Stomach (tissue), 9 donors: Measurements from ENCODE around the gene FNDC11. TPM values are rescaled to one million over a fixed set of nuclear protein-coding genes. Genes with fewer than 3 reads are reported as not detected.
A peak's percentile ranks its signal among the peaks of the same experiment; 100 is the strongest.
"Not testable (repeated sequence)": the region's sequence is repeated elsewhere in the genome, so short reads cannot be mapped to it uniquely, and the experiment has no call there.

Experiments
- DNase-seq, 2 donors: peaks; one replicate each; pipeline versions ENCODE4 v3.0.0 to v3.0.0-alpha.2; 2013 to 2019
- H3K27ac ChIP-seq, 5 donors: fragments of 200-600 bp in 4 of 5; sonication (generic) in 4 of 5; one replicate each; pipeline ENCODE4 v1.5.1; 2013 to 2019; ENCODE audit warnings: mild to moderate bottlenecking in 1 of 5, moderate library complexity in 1 of 5
- H3K27me3 ChIP-seq, 3 donors: fragments of 200-600 bp; sonication (generic); one replicate each; pipeline ENCODE4 v1.5.1; 2017 to 2019; ENCODE audit warnings: mixed run types in 1 of 3
- H3K36me3 ChIP-seq, 4 donors: fragments of 200-600 bp; sonication (generic); 1 replicate in 3 of 4; 2 replicates in 1 of 4; pipeline ENCODE4 v1.5.1; 2016 to 2019
- H3K4me1 ChIP-seq, 4 donors: fragments of 200-600 bp; sonication (generic); one replicate each; pipeline ENCODE4 v1.5.1; 2016 to 2019
- H3K4me3 ChIP-seq, 4 donors: fragments of 200-600 bp; sonication (generic) in 3 of 4; one replicate each; pipeline ENCODE4 v1.5.1; 2016 to 2019; ENCODE audit warnings: mild to moderate bottlenecking in 1 of 4
- H3K9me3 ChIP-seq, 4 donors: fragments of 200-600 bp; sonication (generic); one replicate each; pipeline ENCODE4 v1.5.1; 2016 to 2019
- EP300 ChIP-seq: sonication (generic); formaldehyde crosslinking; IDR thresholded peaks from one replicate; pipeline ENCODE4 v1.6.1; 2017; ENCODE audit warnings: antibody characterized with exemption
- POLR2A ChIP-seq, 4 donors: fragments of 450-650 bp; IDR thresholded peaks; one replicate each; pipeline ENCODE4 v1.6.1; 2016; ENCODE audit warnings: antibody characterized with exemption in 4 of 4, control low read depth in 2 of 4, mild to moderate bottlenecking in 1 of 4, moderate library complexity in 1 of 4
- POLR2AphosphoS5 ChIP-seq, 3 donors: sonication (generic); formaldehyde crosslinking; IDR thresholded peaks; one replicate each; pipeline ENCODE4 v1.6.1; 2016; ENCODE audit warnings: antibody characterized with exemption in 3 of 3
- WGBS, 5 donors: extraction: QIAGEN DNeasy Blood & Tissue Kit in 3 of 5; methylation state at CpG; one replicate each; pipeline versions ENCODE4 v1.1.5 to v1.1.7; 2013 to 2018; 5-methylcytosine and 5-hydroxymethylcytosine counted together
- intact Hi-C: fragments of 100-400 bp; cut with DNase I; formaldehyde crosslinking; loops from one replicate; pipeline ENCODE4 v1.15.1; 2023; ENCODE audit warnings: low total_unique reads
- polyA plus RNA-seq, 3 donors: library from polyadenylated mRNA; stranded (reverse); fragments of 200-250 nt; gene quantifications; one replicate each; pipeline ENCODE4 v1.2.3, GENCODE V29; 2013
- total RNA-seq, 5 donors: library from RNA; depleted of rRNA; stranded (reverse); fragments of >200 nt; gene quantifications; one replicate each; pipeline versions ENCODE4 v1.1.0 to v1.2.3, GENCODE V29; 2014 to 2016
- TF ChIP-seq, protein P1 (sequence below), 7 experiments: fragments of 450-650 bp in 4 of 7; fragments of 200-600 bp in 3 of 7; sonication (generic) in 3 of 7; IDR thresholded peaks; one replicate each; pipeline ENCODE4 v1.5.1; 2016 to 2019; ENCODE audit warnings: antibody characterized with exemption in 7 of 7, control low read depth in 2 of 7, mild to moderate bottlenecking in 1 of 7
- donor health status: healthy with polysubstance abuse.
- donor health status: Bipolar disorder and iron deficiency.
- donor health status: healthy.

FNDC11 gene
- total and polyA plus RNA-seq, 8 donors: 0.25 to 3.1 (median 0.55) TPM; not detected in 3

DNA sequence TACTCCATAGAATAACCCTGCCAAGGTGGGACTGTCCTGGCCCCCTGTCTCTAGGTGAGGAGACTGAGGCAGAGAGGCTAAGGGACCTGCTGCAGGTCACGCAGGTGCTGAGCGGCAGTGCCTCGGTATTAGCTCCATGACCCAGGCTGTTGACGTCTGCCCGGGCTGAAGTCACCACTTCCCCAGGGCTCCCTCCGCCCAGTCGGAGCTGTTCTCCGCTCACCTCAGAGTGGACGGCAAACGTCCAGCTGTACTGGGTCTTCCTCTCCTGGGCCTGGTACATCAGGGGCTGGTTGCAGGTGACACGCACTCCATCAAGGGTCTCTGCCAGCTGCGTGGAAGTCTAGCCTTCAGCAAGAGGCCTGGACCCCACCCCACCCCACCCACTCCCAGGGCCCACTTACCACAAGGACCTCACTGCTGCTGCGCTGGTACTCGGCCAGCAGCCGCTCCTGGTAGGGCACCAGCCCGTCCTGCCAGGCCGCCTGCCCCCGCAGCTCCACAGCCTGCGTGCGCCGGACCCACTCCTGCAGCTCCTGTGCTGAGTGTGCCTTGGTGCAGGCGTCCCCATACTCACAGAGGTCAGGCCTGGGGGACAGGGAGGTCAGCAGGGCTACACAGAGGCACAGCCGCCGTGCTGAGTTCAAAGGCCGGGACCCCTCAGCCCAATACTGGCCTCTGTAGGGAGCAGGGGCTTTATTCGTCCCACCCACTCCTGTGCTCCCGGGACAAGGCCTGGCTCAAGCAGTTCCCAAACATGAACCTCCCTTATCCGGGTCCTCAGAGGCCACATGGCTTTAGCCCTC, 16.5 kb downstream of the FNDC11 start:
- Histone ChIP-seq H3K4me3 (no peak overlapping the region), H3K27ac (no peak overlapping the region), H3K9me3 (no peaks in the 10 kb centered on the region), H3K36me3 (peaks cover 5 to 55% (median 47%) of the 10 kb centered on the region in 4 donors), H3K27me3 (no peaks in the 10 kb centered on the region), H3K4me1 (peaks cover 12 to 45% (median 41%) of the 10 kb centered on the region in 4 donors)
- 80 to 95% (median 92%) methylated on average over 11 to 28 of the region's 28 CpGs for WGBS, 5 donors
- no peak for DNase-seq
- TF ChIP-seq, protein P1, sequence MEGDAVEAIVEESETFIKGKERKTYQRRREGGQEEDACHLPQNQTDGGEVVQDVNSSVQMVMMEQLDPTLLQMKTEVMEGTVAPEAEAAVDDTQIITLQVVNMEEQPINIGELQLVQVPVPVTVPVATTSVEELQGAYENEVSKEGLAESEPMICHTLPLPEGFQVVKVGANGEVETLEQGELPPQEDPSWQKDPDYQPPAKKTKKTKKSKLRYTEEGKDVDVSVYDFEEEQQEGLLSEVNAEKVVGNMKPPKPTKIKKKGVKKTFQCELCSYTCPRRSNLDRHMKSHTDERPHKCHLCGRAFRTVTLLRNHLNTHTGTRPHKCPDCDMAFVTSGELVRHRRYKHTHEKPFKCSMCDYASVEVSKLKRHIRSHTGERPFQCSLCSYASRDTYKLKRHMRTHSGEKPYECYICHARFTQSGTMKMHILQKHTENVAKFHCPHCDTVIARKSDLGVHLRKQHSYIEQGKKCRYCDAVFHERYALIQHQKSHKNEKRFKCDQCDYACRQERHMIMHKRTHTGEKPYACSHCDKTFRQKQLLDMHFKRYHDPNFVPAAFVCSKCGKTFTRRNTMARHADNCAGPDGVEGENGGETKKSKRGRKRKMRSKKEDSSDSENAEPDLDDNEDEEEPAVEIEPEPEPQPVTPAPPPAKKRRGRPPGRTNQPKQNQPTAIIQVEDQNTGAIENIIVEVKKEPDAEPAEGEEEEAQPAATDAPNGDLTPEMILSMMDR (IDR thresholded peaks at IDR 0.05): no peak
- TF ChIP-seq EP300 (no peak), POLR2A (IDR thresholded peaks at IDR 0.05) (no peak), POLR2AphosphoS5 (IDR thresholded peaks at IDR 0.05) (no peak)
- intact Hi-C loops: no loop called here

DNA sequence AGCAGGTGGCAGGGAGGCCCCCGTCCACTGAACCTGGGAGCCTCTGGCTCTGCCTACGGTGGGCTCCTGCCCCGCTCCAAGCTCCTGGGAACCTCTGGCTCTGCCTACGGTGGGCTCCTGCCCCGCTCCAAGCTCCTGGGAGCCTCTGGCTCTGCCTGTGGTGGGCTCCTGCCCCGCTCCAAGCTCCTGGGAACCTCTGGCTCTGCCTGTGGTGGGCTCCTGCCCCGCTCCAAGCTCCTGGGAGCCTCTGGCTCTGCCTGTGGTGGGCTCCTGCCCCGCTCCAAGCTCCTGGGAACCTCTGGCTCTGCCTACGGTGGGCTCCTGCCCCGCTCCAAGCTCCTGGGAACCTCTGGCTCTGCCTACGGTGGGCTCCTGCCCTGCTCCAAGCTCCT, 17.1 kb downstream of the FNDC11 start:
- H3K27me3 ChIP-seq, DNase-seq, H3K9me3 ChIP-seq, intact Hi-C loops, H3K4me3 ChIP-seq, H3K27ac ChIP-seq: not testable (repeated sequence)
- peaks cover 0 to 49% (median 41%) of the 10 kb centered on the region in 4 donors for H3K36me3 ChIP-seq
- H3K4me1 ChIP-seq: peaks cover 12 to 45% (median 41%) of the 10 kb centered on the region in 4 donors
- WGBS, 5 donors: 58 to 78% (median 64%) methylated on average over 4 to 7 of the region's 11 CpGs

DNA sequence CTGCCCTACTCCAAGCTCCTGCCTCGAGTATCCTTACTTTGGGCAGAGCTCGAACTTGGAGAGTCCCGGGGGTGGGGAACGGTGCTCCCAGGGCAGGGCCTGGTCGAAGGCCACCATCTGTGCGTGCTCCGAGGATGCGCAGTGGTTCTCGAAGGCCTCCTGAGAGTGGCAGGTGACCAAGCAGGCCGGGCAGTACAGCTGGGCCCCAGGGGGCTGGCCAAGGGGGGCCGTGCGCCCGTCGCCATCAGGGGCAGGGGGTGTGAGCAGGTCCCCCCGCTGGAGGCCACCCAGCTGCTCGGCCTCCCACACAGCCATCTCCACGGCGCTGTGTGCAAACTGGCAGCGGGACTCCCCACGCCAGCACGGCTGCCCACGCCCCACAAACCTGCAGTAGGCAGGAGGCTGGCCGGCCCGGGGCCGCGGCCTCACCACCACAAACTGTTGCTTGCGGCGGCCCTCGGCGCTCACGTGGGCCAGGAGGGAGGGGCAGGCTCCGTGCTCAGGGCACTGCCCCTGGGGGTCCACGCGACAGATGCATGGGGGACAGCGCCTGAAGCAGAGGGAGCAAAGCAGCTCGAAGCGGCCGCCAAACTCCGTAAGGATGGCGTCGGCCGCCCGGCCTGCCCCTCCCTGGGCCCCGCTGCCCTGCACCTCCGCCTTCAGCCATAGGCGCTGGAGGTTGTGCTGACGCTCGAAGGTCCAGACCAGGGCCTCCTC, 18.3 kb downstream of the FNDC11 start:
- 89 to 97% (median 94%) methylated on average over 26 to 48 of the region's 48 CpGs for WGBS, 5 donors
- Histone ChIP-seq H3K4me1 (peaks cover 12 to 45% (median 43%) of the 10 kb centered on the region in 4 donors), H3K27me3 (no peaks in the 10 kb centered on the region), H3K27ac (peak overlapping the region in 2 of 5 donors; percentile 91 to 93), H3K9me3 (no peaks in the 10 kb centered on the region), H3K4me3 (peak overlapping the region in 1 of 4 donors; percentile 72), H3K36me3 (peaks cover 0 to 37% (median 29%) of the 10 kb centered on the region in 4 donors)
- TF ChIP-seq POLR2A (IDR thresholded peaks at IDR 0.05) (no peak), POLR2AphosphoS5 (IDR thresholded peaks at IDR 0.05) (no peak), EP300 (no peak)
- TF ChIP-seq, protein P1 (IDR thresholded peaks at IDR 0.05): no peak
- no peak for DNase-seq
- intact Hi-C loops: no loop called here

DNA sequence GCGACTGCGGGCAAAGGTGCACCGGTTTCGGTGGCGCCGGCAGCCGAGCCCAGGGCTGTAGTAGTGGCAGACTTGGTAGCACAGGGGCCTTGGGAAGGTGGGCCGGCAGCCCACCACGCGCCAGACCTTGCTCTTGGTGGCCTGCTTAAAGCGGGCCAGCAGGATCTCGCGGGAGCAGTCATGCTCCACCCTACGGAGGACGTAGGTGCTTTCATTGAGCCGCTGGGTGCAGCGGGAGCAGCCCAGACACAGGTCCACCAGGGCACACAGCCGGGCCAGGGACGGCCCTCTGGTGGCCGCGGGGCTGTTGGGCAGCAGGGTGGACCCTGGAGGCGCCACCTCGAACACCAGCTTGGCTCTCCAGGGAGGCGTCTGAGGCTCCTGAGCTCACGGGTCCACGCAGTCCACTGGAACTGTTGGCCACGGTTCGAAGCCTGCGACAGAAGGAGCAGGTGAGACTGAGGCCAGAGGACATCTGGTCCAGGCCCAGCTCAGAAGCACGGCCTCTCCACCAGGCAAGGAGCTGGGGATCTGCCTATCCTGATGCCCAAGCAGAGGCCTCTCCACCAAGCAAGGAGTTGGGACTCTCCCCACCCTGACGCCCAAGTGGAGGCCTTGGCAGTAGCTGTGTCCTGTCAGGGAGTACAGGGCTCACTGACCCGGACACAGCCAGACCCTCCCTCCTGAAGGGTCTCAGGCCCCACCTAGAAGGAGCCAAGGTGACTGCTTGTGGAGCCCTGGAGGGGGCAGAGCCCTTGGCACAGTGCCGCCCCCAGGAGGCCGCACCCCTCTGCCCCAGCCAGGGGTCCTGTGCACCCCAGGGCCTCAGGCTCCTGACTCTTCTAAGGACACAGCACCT, 19.1 kb downstream of the FNDC11 start:
- Histone ChIP-seq H3K27ac (peak overlapping the region in 4 of 5 donors; percentile 87 to 93 (median 91)), H3K9me3 (no peaks in the 10 kb centered on the region), H3K27me3 (no peaks in the 10 kb centered on the region), H3K4me1 (peaks cover 12 to 47% (median 43%) of the 10 kb centered on the region in 4 donors), H3K4me3 (peak overlapping the region; percentile 68 to 86 (median 73)), H3K36me3 (peaks cover 0 to 29% (median 22%) of the 10 kb centered on the region in 4 donors)
- 20 to 87% (median 82%) methylated on average over 2 to 34 of the region's 34 CpGs for WGBS, 5 donors
- DNase-seq: no peak
- intact Hi-C loops: no loop called here
- no peak for TF ChIP-seq POLR2AphosphoS5 (IDR thresholded peaks at IDR 0.05)
- TF ChIP-seq, protein P1 (IDR thresholded peaks at IDR 0.05): no peak
- no peak for TF ChIP-seq POLR2A (IDR thresholded peaks at IDR 0.05)
- no peak for TF ChIP-seq EP300
